Activated CD8-positive, alpha-beta memory T cell treated with anti-CD3 and anti-CD28 coated beads, Interleukin-2, amount 50 U/mL, for 24 hours (primary cell): ENCODE data around the gene TRIM47.

Experiments
- DNase-seq: peaks from one replicate; pipeline ENCODE4 v3.0.0-alpha.2; 2020; ENCODE audit errors: extremely low read depth

The TRIM47 gene

GRCh38 chr17:75831032-75831571 lies 47.3 kb downstream of the TRIM47 start:
- no peak for DNase-seq

GRCh38 chr17:75830164-75831031 lies 48.0 kb downstream of the TRIM47 start:
- DNase-seq: no peak

GRCh38 chr17:75829747-75830146 lies 48.6 kb downstream of the TRIM47 start:
- no peak for DNase-seq

GRCh38 chr17:75828741-75829140 lies 49.6 kb downstream of the TRIM47 start:
- DNase-seq: no peak

DNA sequence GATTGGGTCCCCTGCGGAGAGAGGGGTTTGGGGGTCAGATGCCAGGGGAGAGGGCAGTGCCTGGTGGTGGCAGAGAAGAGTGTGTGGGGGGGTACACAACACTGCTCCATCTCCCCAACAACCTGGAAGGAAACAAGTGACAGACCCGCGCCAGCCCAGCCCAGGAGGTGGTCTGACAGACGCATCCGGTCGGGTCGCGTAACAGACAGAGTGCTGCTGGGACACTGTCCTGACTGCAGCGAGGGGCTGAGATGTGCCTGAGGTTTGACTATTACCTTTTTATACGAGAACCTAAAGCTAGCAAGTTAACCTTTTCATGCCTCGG lies 50.3 kb downstream of the TRIM47 start:
- no peak for DNase-seq

DNA sequence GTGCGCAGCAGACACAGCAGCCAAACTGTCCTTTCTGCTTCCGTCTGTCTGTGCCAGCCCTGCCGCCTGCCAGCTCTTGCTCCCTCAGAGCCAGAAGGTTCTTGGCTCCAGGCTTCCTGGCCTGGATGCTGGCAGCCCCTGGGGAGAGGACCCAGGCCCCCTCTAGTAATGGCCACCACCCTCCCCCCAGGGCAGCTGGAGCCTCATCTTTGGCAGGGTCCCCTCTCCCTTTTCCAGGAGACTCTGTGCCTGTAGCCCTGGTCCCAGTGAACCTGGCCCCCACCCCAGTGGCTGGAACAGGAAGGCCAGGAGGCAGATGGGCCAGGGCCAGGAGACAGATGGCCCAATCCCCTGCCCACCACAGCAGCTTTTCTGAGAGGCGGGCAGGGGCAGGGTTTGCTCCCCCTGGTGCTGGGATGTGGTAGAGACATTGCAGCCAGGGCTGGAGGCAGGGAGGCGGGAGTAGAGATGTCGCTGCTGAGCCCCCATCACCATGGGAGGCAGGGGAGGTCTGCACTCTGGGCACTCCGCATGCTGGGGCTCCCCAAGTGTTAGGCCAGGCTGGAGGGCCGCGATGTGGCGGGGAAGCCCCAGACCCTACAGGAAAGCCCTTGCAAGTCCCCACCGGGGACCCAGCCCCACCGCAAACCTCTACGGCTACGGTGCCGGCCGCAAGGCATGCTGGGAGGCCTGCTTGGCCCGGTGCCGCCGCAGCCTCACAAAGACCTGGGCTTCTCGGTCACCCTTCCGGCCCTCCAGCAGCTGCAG lies 50.9 kb downstream of the TRIM47 start:
- DNase-seq: peak; percentile 46

GRCh38 chr17:75826561-75827307 lies 51.6 kb downstream of the TRIM47 start:
- no peak for DNase-seq

DNA sequence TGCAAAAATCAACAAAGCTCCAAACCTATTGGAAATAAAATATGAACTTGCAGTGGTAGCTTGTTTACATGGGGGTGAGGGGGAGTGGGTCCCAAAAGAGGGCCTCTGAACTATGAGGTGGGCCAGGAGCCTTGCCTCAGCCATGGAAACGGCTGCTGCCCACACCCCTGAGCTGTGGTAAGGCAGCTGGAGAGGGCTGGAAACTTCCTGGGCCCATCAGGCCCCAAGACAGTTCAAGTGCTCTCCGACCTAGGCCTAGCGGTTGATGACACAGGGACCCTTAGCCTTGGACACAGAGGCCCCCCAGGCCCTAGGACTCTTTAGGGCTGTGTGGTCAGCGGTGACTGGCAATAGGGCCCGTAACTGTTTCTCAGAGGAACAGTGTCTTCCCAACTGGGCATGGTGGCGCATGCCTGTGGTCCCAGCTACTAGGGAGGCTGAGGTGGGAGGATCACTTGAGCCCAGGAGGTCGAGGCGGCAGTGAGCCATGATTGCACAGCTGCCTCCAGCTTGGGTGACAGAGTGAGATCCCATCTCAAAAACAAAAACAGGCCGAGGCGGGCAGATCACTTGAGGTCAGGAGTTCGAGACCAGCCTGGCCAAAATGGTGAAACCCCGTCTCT lies 52.5 kb downstream of the TRIM47 start:
- no peak for DNase-seq

DNA sequence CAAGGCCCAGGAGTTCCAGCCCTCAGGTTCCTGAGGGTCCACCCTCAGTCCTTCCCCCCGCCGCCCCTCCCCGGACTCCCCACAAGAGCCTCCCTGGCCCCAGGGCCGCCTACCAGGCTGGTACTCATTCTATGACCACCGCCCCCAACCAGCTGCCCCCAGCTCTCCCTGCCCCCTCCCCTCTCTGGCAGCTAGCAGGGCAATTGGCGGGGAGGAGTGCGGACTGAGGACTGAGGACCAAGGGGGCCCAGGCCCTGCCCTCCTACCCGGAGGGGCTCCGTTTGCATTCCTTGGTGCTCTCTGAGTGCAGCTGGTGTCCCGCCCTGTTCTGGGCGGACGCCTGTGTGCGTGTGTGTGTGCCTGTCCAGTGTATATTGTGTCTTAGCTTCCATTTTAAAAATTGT lies 53.2 kb downstream of the TRIM47 start:
- DNase-seq: no peak

GRCh38 chr17:75824666-75825065 lies 53.7 kb downstream of the TRIM47 start:
- DNase-seq: no peak
